HG02798 (cell line): ENCODE measurements around the gene CPA4.
"Not testable (repeated sequence)": the region's sequence is repeated elsewhere in the genome, so short reads cannot be mapped to it uniquely, and the experiment has no call there.

ENCODE experiments used
- ATAC-seq: cut with Tn5 transposase; IDR thresholded peaks from one replicate; pipeline ENCODE4 v1.9.1; 2021; ENCODE audit warnings: mild to moderate bottlenecking; ENCODE audit not compliant: unreplicated experiment, poor library complexity

The CPA4 gene

DNA sequence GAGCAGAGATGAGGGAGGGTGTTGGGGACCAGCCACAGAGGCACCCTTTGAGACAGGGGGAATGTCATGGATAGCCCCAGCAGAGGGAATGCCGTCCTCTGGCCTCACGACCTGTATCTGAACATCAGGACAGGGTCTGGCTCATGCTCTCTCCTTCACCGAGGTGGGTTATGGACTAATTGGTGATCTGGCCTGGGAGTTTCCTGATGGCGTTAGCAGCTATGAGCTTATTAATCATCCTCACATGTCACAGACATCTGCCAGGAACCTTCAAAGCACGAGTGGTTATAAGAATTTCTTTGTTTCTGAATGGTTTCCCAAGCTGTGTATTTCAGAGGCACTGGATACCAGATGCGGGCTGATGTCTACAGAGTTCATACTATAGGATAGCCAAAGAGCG lies 6.9 kb downstream of the CPA4 start:
- no peak for ATAC-seq

- no peak for ATAC-seq
Measured at GRCh38 chr7:130301501-130302020, 8.6 kb downstream of the CPA4 start.

DNA sequence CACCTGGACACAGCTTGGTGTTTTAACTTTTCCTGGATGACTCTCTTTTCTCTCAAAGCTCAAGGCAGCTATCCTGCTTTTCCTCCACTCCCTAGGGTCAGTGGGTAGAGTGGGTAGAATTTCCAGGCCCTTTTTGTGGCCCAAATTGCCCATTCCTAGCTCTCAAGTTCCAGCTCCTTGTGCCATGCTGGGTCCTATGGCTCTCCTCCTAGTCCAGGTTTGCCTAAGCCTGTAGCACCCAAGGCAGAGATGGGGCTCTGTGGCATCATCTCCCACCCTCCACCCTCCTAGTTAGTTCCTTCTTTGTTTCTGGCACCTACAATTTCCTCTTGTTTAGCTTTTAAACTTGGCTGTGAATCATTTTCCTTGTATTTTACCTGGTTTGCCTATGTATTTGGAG lies 9.7 kb downstream of the CPA4 start:
- ATAC-seq: no peak

DNA sequence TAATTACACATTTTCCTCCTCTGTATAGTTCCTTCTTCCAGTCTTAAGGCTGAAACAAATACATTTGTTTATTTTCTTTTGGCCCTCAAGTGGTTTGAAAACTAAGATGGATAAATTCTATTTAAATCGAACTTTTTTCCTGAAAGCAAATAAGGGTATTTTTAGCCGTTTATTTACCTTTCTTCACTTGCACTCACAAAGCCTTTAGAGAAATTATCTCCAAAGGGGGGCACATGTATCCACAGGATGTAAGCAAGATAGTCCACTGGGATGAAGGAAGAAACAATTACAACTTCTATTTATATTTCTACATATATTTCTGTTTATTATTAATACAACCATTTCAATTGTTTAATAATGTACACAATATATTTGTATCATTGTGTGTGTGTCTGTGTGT lies 10.2 kb downstream of the CPA4 start:
- no peak for ATAC-seq

- ATAC-seq: no peak
Measured at GRCh38 chr7:130303551-130303950, 10.6 kb downstream of the CPA4 start.

GRCh38 chr7:130303982-130304381 lies 11.0 kb downstream of the CPA4 start:
- ATAC-seq: no peak

GRCh38 chr7:130304878-130305277 lies 11.9 kb downstream of the CPA4 start:
- ATAC-seq: no peak

GRCh38 chr7:130305433-130306042 lies 12.6 kb downstream of the CPA4 start:
- ATAC-seq: no peak

- no peak for ATAC-seq
Measured at GRCh38 chr7:130309986-130310385, 17.0 kb downstream of the CPA4 start.

GRCh38 chr7:130314305-130314704 lies 21.3 kb downstream of the CPA4 start:
- ATAC-seq: no peak

GRCh38 chr7:130319541-130319940 lies 26.6 kb downstream of the CPA4 start:
- no peak for ATAC-seq

GRCh38 chr7:130321542-130322229 lies 28.7 kb downstream of the CPA4 start:
- ATAC-seq: not testable (repeated sequence)

DNA sequence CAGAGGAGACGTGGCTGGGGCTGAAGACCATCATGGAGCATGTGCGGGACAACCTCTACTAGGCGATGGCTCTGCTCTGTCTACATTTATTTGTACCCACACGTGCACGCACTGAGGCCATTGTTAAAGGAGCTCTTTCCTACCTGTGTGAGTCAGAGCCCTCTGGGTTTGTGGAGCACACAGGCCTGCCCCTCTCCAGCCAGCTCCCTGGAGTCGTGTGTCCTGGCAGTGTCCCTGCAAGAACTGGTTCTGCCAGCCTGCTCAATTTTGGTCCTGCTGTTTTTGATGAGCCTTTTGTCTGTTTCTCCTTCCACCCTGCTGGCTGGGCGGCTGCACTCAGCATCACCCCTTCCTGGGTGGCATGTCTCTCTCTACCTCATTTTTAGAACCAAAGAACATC lies 29.7 kb downstream of the CPA4 start:
- ATAC-seq: no peak

DNA sequence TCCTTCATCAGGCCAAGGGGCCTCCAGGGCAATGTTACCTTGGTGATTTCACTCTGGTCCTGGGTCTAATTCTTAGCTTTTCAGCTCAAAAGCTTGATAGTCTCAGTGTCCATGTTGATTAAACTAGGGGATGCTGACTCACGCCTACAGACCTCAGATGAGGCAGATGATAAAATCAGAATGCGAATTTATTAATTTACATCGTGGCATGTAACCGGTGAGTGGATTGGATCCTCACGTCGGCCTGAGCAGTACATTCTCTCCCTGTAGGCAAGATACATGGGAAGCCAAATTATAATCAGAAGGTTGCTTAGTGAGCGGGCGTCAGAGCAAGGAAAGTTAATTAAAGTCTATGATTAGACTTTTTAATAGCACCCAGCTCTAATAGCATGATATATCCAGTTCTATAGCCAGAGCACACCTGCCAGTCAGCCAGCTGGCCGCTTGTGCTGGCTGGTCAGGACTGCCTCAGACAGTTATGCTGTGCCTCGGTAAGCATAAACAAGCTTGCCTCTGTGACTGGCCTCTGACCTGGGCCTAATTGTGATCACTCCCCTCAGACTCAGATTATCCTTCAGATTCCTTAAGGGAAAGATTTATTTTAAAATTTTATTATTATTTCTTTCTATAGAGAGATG lies 31.5 kb downstream of the CPA4 start:
- ATAC-seq: no peak

- no peak for ATAC-seq
Measured at GRCh38 chr7:130329681-130330080, 36.7 kb downstream of the CPA4 start.

- ATAC-seq: no peak
Measured at GRCh38 chr7:130332259-130333053, 39.5 kb downstream of the CPA4 start.

- ATAC-seq: no peak
Measured at GRCh38 chr7:130333832-130334231, 40.9 kb downstream of the CPA4 start.

DNA sequence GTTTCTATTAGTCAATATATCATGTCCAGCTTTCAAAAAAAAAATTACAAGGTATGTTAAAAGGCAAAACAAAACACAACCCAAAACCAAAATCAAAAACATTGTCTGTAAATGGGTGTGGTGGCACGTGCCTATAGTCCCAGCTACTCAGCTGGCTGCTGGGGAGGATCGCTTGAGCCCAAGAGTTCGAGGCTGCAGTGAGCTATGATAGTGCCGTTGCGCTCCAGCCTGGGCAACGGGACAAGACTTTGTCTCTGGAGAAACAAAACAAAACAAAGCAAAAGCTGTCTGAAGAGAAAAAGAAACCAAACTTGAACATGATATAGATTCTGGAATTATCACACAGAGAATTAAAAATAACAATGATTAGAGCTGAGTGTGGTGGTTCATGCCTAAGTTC lies 41.3 kb downstream of the CPA4 start:
- ATAC-seq: no peak

GRCh38 chr7:130337410-130337971 lies 44.5 kb downstream of the CPA4 start:
- ATAC-seq: no peak

- no peak for ATAC-seq
Measured at GRCh38 chr7:130338233-130338632, 45.3 kb downstream of the CPA4 start.
